HCT116 (cell line): Measurements from ENCODE around the gene SLC35B1. TPM values are rescaled to one million over a fixed set of nuclear protein-coding genes. Genes with fewer than 3 reads are reported as not detected.

ENCODE experiments used
- ATAC-seq: fragments of 200-7000 bp; cut with Tn5 transposase; 2 replicates; pipeline ENCODE4 v1.9.1; 2020; ENCODE audit warnings: mild to moderate bottlenecking, moderate library complexity
- BruUV-seq: library from RNA; stranded (reverse); fragments of 400-500 nt; replicated peaks from 2 replicates; lab custom pipeline; 2021; lab: Mats Ljungman, UMichigan
- CTCF ChIA-PET: fragments of 300-600 bp; sonication (Branson Sonifier 250); formaldehyde crosslinking; loops from one replicate; lab custom pipeline; 2021; ENCODE audit warnings: antibody characterized with exemption; lab: Charles Lee
- POLR2A ChIA-PET: fragments of 300-600, 350-600 bp; sonication (Branson Sonifier 250); formaldehyde crosslinking; loops from one replicate; lab custom pipeline; 2021; ENCODE audit warnings: antibody characterized with exemption; lab: Charles Lee
- RAD21 ChIA-PET, 2 experiments: fragments of 300-600 bp; sonication (Branson Sonifier 250); formaldehyde crosslinking; loops; one replicate each; lab custom pipeline; 2023; ENCODE audit warnings: low total read pairs in 2 of 2; ENCODE audit not compliant: uncharacterized antibody in 2 of 2, unreplicated experiment in 2 of 2, low non-redundant PET in 1 of 2; lab: Charles Lee
- DNase-seq: peaks from one replicate; pipeline ENCODE4 v3.0.0-alpha.2; 2010; ENCODE audit warnings: low read depth, low spot score
- H2AFZ ChIP-seq: fragments of 200-600 bp; shearing (Covaris generic), sonication (generic); 2 replicates; pipeline ENCODE4 v1.6.1; 2017; ENCODE audit warnings: low read depth, mixed run types, mixed read lengths, antibody characterized with exemption, low read length; ENCODE audit not compliant: poor library complexity, severe bottlenecking
- H3K27ac ChIP-seq: 2 replicates; pipeline ENCODE4 v1.5.1; 2012; ENCODE audit warnings: low read depth, low read length
- H3K27me3 ChIP-seq: fragments of 200-600 bp; sonication (generic); 2 replicates; pipeline ENCODE4 v1.6.1; 2016; ENCODE audit warnings: mixed run types, low read length, mixed read lengths; ENCODE audit not compliant: insufficient read depth
- H3K36me3 ChIP-seq, 2 experiments: fragments of 200-500 bp in 1 of 2; fragments of 200-600 bp in 1 of 2; sonication (Bioruptor generic) in 1 of 2; sonication (generic) in 1 of 2; 2 replicates each; pipeline versions ENCODE4 v1.5.1 to v1.6.1; 2014 to 2016; ENCODE audit warnings: low read length in 2 of 2, inconsistent platforms in 1 of 2, mixed read lengths in 1 of 2, mixed run types in 1 of 2; ENCODE audit not compliant: insufficient read depth in 2 of 2, control insufficient read depth in 1 of 2
- H3K4me1 ChIP-seq, 2 experiments: fragments of 200-600 bp in 1 of 2; sonication (generic) in 1 of 2; 2 replicates each; pipeline versions ENCODE4 v1.5.1 to v1.6.1; 2012 to 2017; ENCODE audit warnings: low read length in 2 of 2, inconsistent platforms in 1 of 2, mild to moderate bottlenecking in 1 of 2, mixed read lengths in 1 of 2, mixed run types in 1 of 2, moderate library complexity in 1 of 2; ENCODE audit not compliant: insufficient read depth in 2 of 2, control insufficient read depth in 1 of 2
- H3K4me2 ChIP-seq: fragments of 200-600 bp; sonication (generic); 2 replicates; pipeline ENCODE4 v1.6.1; 2017; ENCODE audit warnings: mixed run types, low read length, mixed read lengths
- H3K4me3 ChIP-seq, 2 experiments: fragments of 200-600 bp in 1 of 2; sonication (generic) in 1 of 2; replicated peaks in 1 of 2; 2 replicates each; pipeline ENCODE4 v1.5.1; 2011 to 2016; ENCODE audit warnings: low read length in 2 of 2, control low read depth in 1 of 2, low read depth in 1 of 2, mild to moderate bottlenecking in 1 of 2, mixed read lengths in 1 of 2, mixed run types in 1 of 2
- H3K79me2 ChIP-seq: fragments of 200-600 bp; sonication (generic); 2 replicates; pipeline ENCODE4 v1.6.1; 2017; ENCODE audit warnings: mild to moderate bottlenecking, mixed run types, low read length, moderate library complexity, mixed read lengths; ENCODE audit not compliant: insufficient read depth
- H3K9ac ChIP-seq: fragments of 200-600 bp; sonication (generic); 2 replicates; pipeline ENCODE4 v1.6.1; 2016; ENCODE audit warnings: low read length, mixed read lengths
- H3K9me2 ChIP-seq: fragments of 200-600 bp; sonication (generic), shearing (Covaris generic); 2 replicates; pipeline ENCODE4 v1.6.1; 2017; ENCODE audit warnings: mixed run types, mild to moderate bottlenecking, moderate library complexity; ENCODE audit not compliant: insufficient read depth
- H3K9me3 ChIP-seq, 2 experiments: fragments of 200-500 bp in 1 of 2; fragments of 200-600 bp in 1 of 2; sonication (Bioruptor generic) in 1 of 2; sonication (generic) in 1 of 2; 2 replicates each; pipeline ENCODE4 v1.6.1; 2014 to 2017; ENCODE audit warnings: low read length in 2 of 2, mixed read lengths in 2 of 2, inconsistent platforms in 1 of 2, low read depth in 1 of 2, mild to moderate bottlenecking in 1 of 2, mixed run types in 1 of 2, moderate library complexity in 1 of 2; ENCODE audit not compliant: control insufficient read depth in 1 of 2, insufficient read depth in 1 of 2
- H4K20me1 ChIP-seq: fragments of 200-600 bp; sonication (generic), shearing (Covaris generic); 2 replicates; pipeline ENCODE4 v1.6.1; 2017; ENCODE audit warnings: mixed run types, mild to moderate bottlenecking, moderate library complexity; ENCODE audit not compliant: insufficient read depth
- CEBPB ChIP-seq: IDR thresholded peaks from 2 replicates; pipeline ENCODE4 v1.6.1; 2012; ENCODE audit warnings: low read depth
- EGR1 ChIP-seq: IDR thresholded peaks from 2 replicates; pipeline ENCODE4 v1.6.1; 2012; ENCODE audit warnings: low read depth
- ELF1 ChIP-seq: IDR thresholded peaks from 2 replicates; pipeline ENCODE4 v1.6.1; 2012; ENCODE audit warnings: low read depth, borderline replicate concordance
- EZH2 ChIP-seq: fragments of 200-600 bp; sonication (generic); IDR thresholded peaks from 2 replicates; pipeline ENCODE4 v1.6.1; 2017; ENCODE audit warnings: antibody characterized with exemption, mixed run types
- FOSL1 ChIP-seq: IDR thresholded peaks from 2 replicates; pipeline ENCODE4 v1.6.1; 2012; ENCODE audit warnings: low read depth
- JUND ChIP-seq: IDR thresholded peaks from 2 replicates; pipeline ENCODE4 v1.6.1; 2012
- POLR2AphosphoS5 ChIP-seq: IDR thresholded peaks from 2 replicates; pipeline ENCODE4 v1.6.1; 2011; ENCODE audit warnings: mild to moderate bottlenecking, low read depth, low read length, moderate library complexity
- RAD21 ChIP-seq: IDR thresholded peaks from 2 replicates; pipeline ENCODE4 v1.6.1; 2012; ENCODE audit warnings: low read depth, mild to moderate bottlenecking
- REST ChIP-seq: IDR thresholded peaks from 2 replicates; pipeline ENCODE4 v1.6.1; 2012; ENCODE audit warnings: low read depth
- YY1 ChIP-seq: IDR thresholded peaks from 2 replicates; pipeline ENCODE4 v1.6.1; 2011; ENCODE audit warnings: low read length, low read depth, moderate library complexity, mild to moderate bottlenecking; ENCODE audit not compliant: insufficient replicate concordance; ENCODE audit errors: extremely low read depth
- ZFX ChIP-seq: fragments of 450-650 bp; IDR thresholded peaks from 2 replicates; pipeline ENCODE4 v1.6.1; 2017
- ZNF274 ChIP-seq: fragments of 200-500 bp; sonication (Bioruptor generic); IDR thresholded peaks from 2 replicates; pipeline ENCODE4 v1.6.1; 2014; ENCODE audit warnings: mild to moderate bottlenecking, low read depth, low read length, inconsistent platforms
- intact Hi-C: fragments of 100-400 bp; cut with micrococcal nuclease; formaldehyde crosslinking; loops from 2 replicates; pipeline ENCODE4 v1.10.0; 2022
- total RNA-seq: library from RNA; stranded (reverse); gene quantifications from one replicate; pipeline ENCODE4 v1.2.1, GENCODE V29; 2021; ENCODE audit not compliant: unreplicated experiment
- TF ChIP-seq, protein P1 (sequence below), 3 experiments: fragments of 200-600 bp in 1 of 3; sonication (generic) in 1 of 3; IDR thresholded peaks in 2 of 3; conservative IDR thresholded peaks in 1 of 3; 2 replicates each; pipeline ENCODE4 v1.5.1; 2012 to 2017; ENCODE audit warnings: low read depth in 2 of 3, low read length in 2 of 3, antibody characterized with exemption in 1 of 3, borderline replicate concordance in 1 of 3, control low read depth in 1 of 3, mild to moderate bottlenecking in 1 of 3, mixed read lengths in 1 of 3, mixed run types in 1 of 3, moderate library complexity in 1 of 3; ENCODE audit not compliant: insufficient read depth in 1 of 3
- TF ChIP-seq, protein P2 (sequence below): IDR thresholded peaks from 2 replicates; pipeline ENCODE4 v1.6.1; 2012
- TF ChIP-seq, protein P3 (sequence below): IDR thresholded peaks from 2 replicates; pipeline ENCODE4 v1.6.1; 2011; ENCODE audit warnings: mild to moderate bottlenecking, low read length, moderate library complexity; ENCODE audit not compliant: insufficient replicate concordance; ENCODE audit errors: extremely low read depth
- TF ChIP-seq, protein P4 (sequence below): IDR thresholded peaks from 2 replicates; pipeline ENCODE4 v1.6.1; 2012

Gene SLC35B1
- total RNA-seq, 1 experiment from 2014 or later = 87.5 TPM

DNA sequence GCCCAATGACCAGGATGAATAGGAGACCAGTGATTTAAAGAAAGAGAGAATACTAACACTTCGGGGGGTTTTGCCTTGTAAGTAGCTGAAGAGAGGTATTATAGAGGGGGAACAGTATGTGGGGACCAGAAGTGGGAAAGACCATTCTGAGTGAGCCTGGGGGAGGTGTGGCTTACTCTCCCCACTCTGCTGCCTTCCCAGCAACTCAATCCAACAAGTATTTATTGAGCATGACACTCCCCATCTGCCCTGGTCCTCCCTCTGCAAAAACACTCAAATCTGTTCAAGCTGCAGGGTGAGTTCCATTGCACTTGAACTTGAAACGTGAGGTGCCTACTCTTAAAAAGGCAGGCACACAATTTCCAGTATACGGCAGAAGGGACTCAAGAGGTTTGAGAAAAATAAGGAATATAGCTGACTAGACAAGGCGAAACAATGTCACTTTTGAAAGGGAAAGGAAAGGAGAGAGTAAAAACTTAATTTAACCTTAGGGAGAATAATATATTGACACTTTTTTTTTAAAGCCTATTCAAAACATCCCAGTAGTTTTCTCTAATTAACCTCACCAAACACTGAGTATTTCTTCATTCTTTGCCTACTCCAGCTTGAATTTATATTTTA, 48.0 kb upstream of the SLC35B1 start (continued):
- TF ChIP-seq REST (no peak), ELF1 (no peak)

DNA sequence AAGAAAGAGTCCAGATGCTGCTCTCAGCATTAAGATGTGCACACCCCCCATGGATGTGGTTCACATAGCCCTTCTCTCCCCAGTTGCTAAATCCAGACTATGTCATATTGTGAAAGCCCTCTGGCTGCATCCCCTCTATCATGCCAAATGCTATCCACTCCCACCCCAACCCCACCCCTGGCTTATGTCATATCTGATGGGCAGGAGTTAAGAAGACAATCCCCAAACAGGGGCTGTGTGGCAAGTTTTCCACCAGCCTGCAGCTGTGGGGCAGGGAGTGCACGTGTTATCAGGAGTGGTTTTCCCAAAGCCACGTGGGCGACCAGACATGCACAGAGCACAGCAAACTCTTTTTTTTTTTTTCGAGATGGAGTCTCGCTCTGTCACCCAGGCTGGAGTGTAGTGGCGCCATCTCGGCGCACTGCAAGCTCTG, 46.2 kb upstream of the SLC35B1 start:
- ATAC-seq (no peak), DNase-seq (no peak)
- no peaks in the 10 kb centered on the region for H4K20me1 ChIP-seq
- no peaks in the 10 kb centered on the region for H3K36me3 ChIP-seq
- H3K4me1 ChIP-seq = no peaks in the 10 kb centered on the region
- no peak overlapping the region for H3K27ac ChIP-seq
- intact Hi-C loops = no loop called here
- no peak overlapping the region for H2AFZ ChIP-seq
- no peak overlapping the region for H3K9ac ChIP-seq
- no peaks in the 10 kb centered on the region for H3K9me3 ChIP-seq
- H3K79me2 ChIP-seq = no peaks in the 10 kb centered on the region
- no peaks in the 10 kb centered on the region for H3K27me3 ChIP-seq
- H3K9me2 ChIP-seq = no peaks in the 10 kb centered on the region
- H3K4me3 ChIP-seq = no peak overlapping the region
- no peak overlapping the region for H3K4me2 ChIP-seq
- POLR2A ChIA-PET = interaction anchor here (0.6 kb wide), 1 partner anchor 717 kb away, joined by 5 read pairs; no protein-coding TSS in a partner anchor
- BruUV-seq = no TSS peak
- RAD21 ChIA-PET = no interaction called here
- CTCF ChIA-PET = no interaction called here
- TF ChIP-seq JUND = no peak
- TF ChIP-seq POLR2AphosphoS5 = no peak
- TF ChIP-seq, protein P1, sequence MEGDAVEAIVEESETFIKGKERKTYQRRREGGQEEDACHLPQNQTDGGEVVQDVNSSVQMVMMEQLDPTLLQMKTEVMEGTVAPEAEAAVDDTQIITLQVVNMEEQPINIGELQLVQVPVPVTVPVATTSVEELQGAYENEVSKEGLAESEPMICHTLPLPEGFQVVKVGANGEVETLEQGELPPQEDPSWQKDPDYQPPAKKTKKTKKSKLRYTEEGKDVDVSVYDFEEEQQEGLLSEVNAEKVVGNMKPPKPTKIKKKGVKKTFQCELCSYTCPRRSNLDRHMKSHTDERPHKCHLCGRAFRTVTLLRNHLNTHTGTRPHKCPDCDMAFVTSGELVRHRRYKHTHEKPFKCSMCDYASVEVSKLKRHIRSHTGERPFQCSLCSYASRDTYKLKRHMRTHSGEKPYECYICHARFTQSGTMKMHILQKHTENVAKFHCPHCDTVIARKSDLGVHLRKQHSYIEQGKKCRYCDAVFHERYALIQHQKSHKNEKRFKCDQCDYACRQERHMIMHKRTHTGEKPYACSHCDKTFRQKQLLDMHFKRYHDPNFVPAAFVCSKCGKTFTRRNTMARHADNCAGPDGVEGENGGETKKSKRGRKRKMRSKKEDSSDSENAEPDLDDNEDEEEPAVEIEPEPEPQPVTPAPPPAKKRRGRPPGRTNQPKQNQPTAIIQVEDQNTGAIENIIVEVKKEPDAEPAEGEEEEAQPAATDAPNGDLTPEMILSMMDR (IDR thresholded peaks at IDR 0.05 in 2 of 3, conservative IDR thresholded peaks at IDR 0.05 in 1 of 3; ENCODE audit: borderline replicate concordance in 1 of 3, insufficient read depth in 1 of 3, low read depth in 2 of 3, low read length in 2 of 3) = no peak
- TF ChIP-seq YY1 = no peak
- TF ChIP-seq, protein P2, sequence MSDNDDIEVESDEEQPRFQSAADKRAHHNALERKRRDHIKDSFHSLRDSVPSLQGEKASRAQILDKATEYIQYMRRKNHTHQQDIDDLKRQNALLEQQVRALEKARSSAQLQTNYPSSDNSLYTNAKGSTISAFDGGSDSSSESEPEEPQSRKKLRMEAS = no peak
- TF ChIP-seq FOSL1 = no peak
- TF ChIP-seq ZNF274 = no peak
- no peak for TF ChIP-seq ZFX
- TF ChIP-seq, protein P3, sequence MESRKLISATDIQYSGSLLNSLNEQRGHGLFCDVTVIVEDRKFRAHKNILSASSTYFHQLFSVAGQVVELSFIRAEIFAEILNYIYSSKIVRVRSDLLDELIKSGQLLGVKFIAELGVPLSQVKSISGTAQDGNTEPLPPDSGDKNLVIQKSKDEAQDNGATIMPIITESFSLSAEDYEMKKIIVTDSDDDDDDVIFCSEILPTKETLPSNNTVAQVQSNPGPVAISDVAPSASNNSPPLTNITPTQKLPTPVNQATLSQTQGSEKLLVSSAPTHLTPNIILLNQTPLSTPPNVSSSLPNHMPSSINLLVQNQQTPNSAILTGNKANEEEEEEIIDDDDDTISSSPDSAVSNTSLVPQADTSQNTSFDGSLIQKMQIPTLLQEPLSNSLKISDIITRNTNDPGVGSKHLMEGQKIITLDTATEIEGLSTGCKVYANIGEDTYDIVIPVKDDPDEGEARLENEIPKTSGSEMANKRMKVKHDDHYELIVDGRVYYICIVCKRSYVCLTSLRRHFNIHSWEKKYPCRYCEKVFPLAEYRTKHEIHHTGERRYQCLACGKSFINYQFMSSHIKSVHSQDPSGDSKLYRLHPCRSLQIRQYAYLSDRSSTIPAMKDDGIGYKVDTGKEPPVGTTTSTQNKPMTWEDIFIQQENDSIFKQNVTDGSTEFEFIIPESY = no peak
- TF ChIP-seq CEBPB = no peak
- no peak for TF ChIP-seq EZH2
- TF ChIP-seq, protein P4, sequence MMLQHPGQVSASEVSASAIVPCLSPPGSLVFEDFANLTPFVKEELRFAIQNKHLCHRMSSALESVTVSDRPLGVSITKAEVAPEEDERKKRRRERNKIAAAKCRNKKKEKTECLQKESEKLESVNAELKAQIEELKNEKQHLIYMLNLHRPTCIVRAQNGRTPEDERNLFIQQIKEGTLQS = no peak
- no peak for TF ChIP-seq EGR1
- no peak for TF ChIP-seq RAD21
